Measurements from ENCODE around the gene PSMD14.

Gene PSMD14

DNA sequence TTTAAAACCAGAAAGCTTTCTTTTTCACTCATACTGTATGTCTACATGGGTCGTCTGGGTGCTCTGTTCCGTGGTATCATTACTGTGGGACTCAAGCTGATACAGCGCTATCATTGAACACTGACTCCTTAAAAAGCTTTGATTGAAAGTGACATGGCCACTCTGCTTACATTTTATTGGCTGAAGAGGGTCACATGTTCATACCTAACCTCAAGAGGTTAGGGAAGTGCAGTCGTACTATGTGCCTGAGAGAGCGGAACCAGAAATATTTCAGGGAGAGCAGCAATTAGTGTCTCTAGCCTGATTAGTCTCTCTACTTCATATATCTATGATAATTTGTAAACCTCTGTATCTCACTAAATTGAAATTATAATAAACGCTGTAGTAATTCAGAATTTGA, 43.5 kb downstream of the PSMD14 start:
- no peak overlapping the region for H3K4me3 ChIP-seq (ENCODE audit: low read depth, low read length)
- H3K9me3 ChIP-seq = no peaks in the 10 kb centered on the region
- H3K36me3 ChIP-seq = no peaks in the 10 kb centered on the region
- H3K4me1 ChIP-seq = no peaks in the 10 kb centered on the region
- TF ChIP-seq CTCF (IDR thresholded peaks at IDR 0.05; ENCODE audit: low read depth, low read length) = no peak
- H3K27me3 ChIP-seq = no peaks in the 10 kb centered on the region
- DNase-seq = no peak

GRCh38 chr2:161352719-161353118, 44.5 kb downstream of the PSMD14 start:
- no peaks in the 10 kb centered on the region for H3K36me3 ChIP-seq
- H3K4me3 ChIP-seq (ENCODE audit: low read depth, low read length) = no peak overlapping the region
- no peak for DNase-seq
- H3K4me1 ChIP-seq = no peaks in the 10 kb centered on the region
- H3K9me3 ChIP-seq = no peaks in the 10 kb centered on the region
- no peak for TF ChIP-seq CTCF (IDR thresholded peaks at IDR 0.05; ENCODE audit: low read depth, low read length)
- no peaks in the 10 kb centered on the region for H3K27me3 ChIP-seq

GRCh38 chr2:161353543-161353942, 45.3 kb downstream of the PSMD14 start:
- Histone ChIP-seq H3K4me3 (ENCODE audit: low read depth, low read length) (no peak overlapping the region), H3K36me3 (no peaks in the 10 kb centered on the region), H3K9me3 (no peaks in the 10 kb centered on the region), H3K4me1 (no peaks in the 10 kb centered on the region), H3K27me3 (no peaks in the 10 kb centered on the region)
- TF ChIP-seq CTCF (IDR thresholded peaks at IDR 0.05; ENCODE audit: low read depth, low read length) = no peak
- no peak for DNase-seq

- no peak for DNase-seq
- no peaks in the 10 kb centered on the region for H3K4me1 ChIP-seq
- no peaks in the 10 kb centered on the region for H3K27me3 ChIP-seq
- H3K36me3 ChIP-seq = no peaks in the 10 kb centered on the region
- TF ChIP-seq CTCF (IDR thresholded peaks at IDR 0.05; ENCODE audit: low read depth, low read length) = no peak
- H3K9me3 ChIP-seq = no peaks in the 10 kb centered on the region
- H3K4me3 ChIP-seq (ENCODE audit: low read depth, low read length) = no peak overlapping the region
These were observed 45.9 kb downstream of the PSMD14 start for GRCh38 chr2:161354106-161354505.

DNA sequence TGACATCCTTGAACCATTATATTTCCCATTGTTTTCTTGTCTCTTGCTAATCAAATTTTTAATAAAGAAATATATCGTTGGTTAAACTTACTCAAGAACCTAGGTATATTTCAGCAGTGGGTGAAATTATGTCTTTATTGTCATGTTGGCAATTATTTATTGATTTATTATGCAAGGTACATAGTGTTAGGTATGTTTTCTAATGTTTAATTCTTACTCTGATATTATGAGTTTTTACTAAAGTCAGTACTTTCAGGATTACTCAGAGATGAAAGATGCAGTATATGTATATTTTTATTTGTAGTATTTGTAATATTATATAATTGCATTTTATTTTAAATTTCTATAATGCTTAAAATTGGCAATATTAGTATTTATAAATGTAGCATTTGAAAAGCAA, 46.9 kb downstream of the PSMD14 start:
- Histone ChIP-seq H3K4me3 (ENCODE audit: low read depth, low read length) (no peak overlapping the region), H3K27me3 (no peaks in the 10 kb centered on the region), H3K36me3 (no peaks in the 10 kb centered on the region), H3K4me1 (no peaks in the 10 kb centered on the region), H3K9me3 (no peaks in the 10 kb centered on the region)
- DNase-seq = no peak
- no peak for TF ChIP-seq CTCF (IDR thresholded peaks at IDR 0.05; ENCODE audit: low read depth, low read length)

DNA sequence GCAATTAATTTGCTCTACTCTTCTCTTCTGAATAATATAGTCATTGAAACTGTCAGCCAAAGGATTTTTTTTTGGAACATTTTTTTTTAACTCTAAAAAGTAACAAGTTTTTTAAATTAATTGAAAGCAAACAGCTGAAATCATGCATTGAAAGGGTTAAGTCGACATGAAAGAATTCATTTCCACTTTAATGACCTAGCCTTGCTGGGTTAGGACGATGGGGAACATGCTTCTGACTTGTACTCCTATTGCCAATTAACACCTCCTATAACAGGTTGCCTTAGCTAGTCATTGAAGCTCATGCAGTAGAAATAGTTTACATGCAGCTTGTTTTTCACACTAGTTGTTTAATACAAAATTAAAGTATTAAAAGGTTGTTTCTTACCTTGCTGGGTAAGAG, 47.8 kb downstream of the PSMD14 start:
- no peaks in the 10 kb centered on the region for H3K9me3 ChIP-seq
- H3K27me3 ChIP-seq = no peaks in the 10 kb centered on the region
- H3K4me3 ChIP-seq (ENCODE audit: low read depth, low read length) = no peak overlapping the region
- no peak for TF ChIP-seq CTCF (IDR thresholded peaks at IDR 0.05; ENCODE audit: low read depth, low read length)
- DNase-seq = no peak
- no peaks in the 10 kb centered on the region for H3K4me1 ChIP-seq
- no peaks in the 10 kb centered on the region for H3K36me3 ChIP-seq

All from BE2C (cell line).